Hematopoietic multipotent progenitor cell treated with erythropoietin and hydrocortisone succinate and interleukin-3 and kit ligand, for 17 days (in vitro differentiated cells): ENCODE measurements around the gene RNASE7.

Experiments used
- DNase-seq: peaks from one replicate; pipeline ENCODE4 v3.0.0-alpha.2; 2015; ENCODE audit warnings: low spot score

Gene RNASE7

GRCh38 chr14:21069388-21070082 lies 27.4 kb downstream of the RNASE7 start:
- DNase-seq, result no peak

GRCh38 chr14:21070083-21070609 lies 28.0 kb downstream of the RNASE7 start, which contains the start of gene ARHGEF40:
Gene ARHGEF40, plus strand, starts transcription at chr14:21070304. Its CDS starts 93 bp downstream, at chr14:21070397.
- no peak for DNase-seq

- no peak for DNase-seq
These were observed 28.6 kb downstream of the RNASE7 start for GRCh38 chr14:21070610-21071224.

GRCh38 chr14:21071225-21072030 lies 29.3 kb downstream of the RNASE7 start:
- DNase-seq, result no peak

GRCh38 chr14:21072031-21072473 lies 29.9 kb downstream of the RNASE7 start:
- no peak for DNase-seq

GRCh38 chr14:21072781-21073339 lies 30.7 kb downstream of the RNASE7 start:
- no peak for DNase-seq

GRCh38 chr14:21073921-21074320 lies 31.8 kb downstream of the RNASE7 start:
- DNase-seq, result no peak

- no peak for DNase-seq
These were observed 32.5 kb downstream of the RNASE7 start for GRCh38 chr14:21074398-21075272.

GRCh38 chr14:21075719-21076437 lies 33.7 kb downstream of the RNASE7 start:
- no peak for DNase-seq

- no peak for DNase-seq
These were observed 35.5 kb downstream of the RNASE7 start for GRCh38 chr14:21077672-21078071.

GRCh38 chr14:21078287-21078686 lies 36.1 kb downstream of the RNASE7 start:
- no peak for DNase-seq

- no peak for DNase-seq
These were observed 36.6 kb downstream of the RNASE7 start for GRCh38 chr14:21078726-21079125.

GRCh38 chr14:21081521-21082142 lies 39.5 kb downstream of the RNASE7 start:
- no peak for DNase-seq

- DNase-seq, result no peak
These were observed 41.6 kb downstream of the RNASE7 start for GRCh38 chr14:21083565-21084325.

GRCh38 chr14:21084396-21084795 lies 42.2 kb downstream of the RNASE7 start:
- DNase-seq, result no peak

GRCh38 chr14:21084998-21085853 lies 43.1 kb downstream of the RNASE7 start:
- DNase-seq, result no peak

GRCh38 chr14:21086908-21087293 lies 44.7 kb downstream of the RNASE7 start:
- no peak for DNase-seq
